NK-92 (cell line): Measurements from ENCODE around the gene CYB5R2.
"Not testable (repeated sequence)": the region's sequence is repeated elsewhere in the genome, so short reads cannot be mapped to it uniquely, and the experiment has no call there.

Source experiments
- DNase-seq: peaks from one replicate; lab custom pipeline; 2025; ENCODE audit not compliant: unreplicated experiment; lab: John Stamatoyannopoulos, UW

CYB5R2 gene

GRCh38 chr11:7670641-7671040, 2.7 kb downstream of the CYB5R2 start:
- DNase-seq: no peak

GRCh38 chr11:7668911-7669310, 4.4 kb downstream of the CYB5R2 start:
- DNase-seq: no peak

DNA sequence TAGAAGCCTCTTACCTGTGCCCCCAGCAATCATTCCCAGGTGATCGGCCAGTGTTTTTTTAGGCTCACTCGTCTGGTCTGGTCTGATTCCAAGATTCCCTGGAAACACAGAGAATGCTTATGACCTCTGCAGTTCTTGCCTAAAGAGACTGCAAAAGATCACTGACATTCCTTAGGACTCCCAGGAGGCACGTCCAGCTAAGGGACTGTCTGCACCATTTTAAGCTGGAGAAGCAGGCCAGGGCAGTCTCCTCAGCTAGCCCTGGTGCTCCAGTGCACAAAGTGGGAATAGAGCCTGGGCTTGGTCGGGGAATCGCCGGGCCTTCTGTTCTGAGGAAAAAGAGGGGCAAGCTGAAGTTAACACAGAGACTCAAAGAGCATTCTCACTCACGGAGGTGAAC, 4.8 kb downstream of the CYB5R2 start:
- DNase-seq: no peak

DNA sequence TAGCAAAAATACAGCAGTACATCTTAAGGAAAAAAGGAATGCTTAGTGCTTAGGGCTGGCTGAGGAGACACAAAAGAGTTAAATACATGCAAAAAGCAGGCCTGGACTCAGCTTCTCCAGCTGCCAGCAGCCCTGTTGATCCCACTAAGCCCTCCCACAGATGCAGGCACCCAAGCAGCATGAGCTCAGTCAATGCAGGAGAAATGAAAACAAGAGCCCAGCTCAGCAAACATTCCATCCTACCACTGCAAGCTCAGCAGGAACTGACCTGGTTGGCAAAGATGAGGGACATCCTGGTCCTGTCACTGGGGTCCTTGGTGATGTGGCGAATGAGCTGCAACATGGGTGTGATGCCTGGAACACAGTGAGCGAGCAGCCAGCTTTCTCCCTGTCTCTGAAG, 5.8 kb downstream of the CYB5R2 start:
- DNase-seq: no peak

DNA sequence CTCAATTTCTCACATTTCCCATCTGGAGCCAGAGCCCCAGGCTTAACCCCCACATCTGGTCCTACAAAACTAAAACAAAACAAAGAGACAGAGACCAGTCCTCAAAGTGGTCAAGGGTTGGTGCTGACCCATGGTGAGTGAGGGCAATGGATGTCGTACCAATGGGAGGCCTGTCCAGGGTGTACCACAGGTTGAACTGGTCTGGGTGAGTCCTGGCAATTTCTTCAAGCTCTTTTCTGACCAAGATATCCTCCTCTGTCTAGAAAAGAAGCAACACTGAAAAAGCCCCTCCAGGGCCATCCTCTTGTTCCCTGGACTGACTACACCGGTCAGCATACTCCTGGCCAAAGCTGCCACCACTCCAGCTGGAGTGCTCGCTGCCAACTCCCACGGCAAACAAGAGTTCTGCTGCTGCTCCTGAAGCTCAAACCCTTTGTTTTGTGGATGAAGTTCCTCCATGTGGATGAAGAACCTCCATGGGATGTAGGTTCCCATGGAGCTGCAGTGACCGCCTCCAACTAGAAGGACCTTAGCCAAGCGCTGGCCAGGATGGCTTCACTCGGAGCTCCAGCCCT, 6.9 kb downstream of the CYB5R2 start:
- no peak for DNase-seq

DNA sequence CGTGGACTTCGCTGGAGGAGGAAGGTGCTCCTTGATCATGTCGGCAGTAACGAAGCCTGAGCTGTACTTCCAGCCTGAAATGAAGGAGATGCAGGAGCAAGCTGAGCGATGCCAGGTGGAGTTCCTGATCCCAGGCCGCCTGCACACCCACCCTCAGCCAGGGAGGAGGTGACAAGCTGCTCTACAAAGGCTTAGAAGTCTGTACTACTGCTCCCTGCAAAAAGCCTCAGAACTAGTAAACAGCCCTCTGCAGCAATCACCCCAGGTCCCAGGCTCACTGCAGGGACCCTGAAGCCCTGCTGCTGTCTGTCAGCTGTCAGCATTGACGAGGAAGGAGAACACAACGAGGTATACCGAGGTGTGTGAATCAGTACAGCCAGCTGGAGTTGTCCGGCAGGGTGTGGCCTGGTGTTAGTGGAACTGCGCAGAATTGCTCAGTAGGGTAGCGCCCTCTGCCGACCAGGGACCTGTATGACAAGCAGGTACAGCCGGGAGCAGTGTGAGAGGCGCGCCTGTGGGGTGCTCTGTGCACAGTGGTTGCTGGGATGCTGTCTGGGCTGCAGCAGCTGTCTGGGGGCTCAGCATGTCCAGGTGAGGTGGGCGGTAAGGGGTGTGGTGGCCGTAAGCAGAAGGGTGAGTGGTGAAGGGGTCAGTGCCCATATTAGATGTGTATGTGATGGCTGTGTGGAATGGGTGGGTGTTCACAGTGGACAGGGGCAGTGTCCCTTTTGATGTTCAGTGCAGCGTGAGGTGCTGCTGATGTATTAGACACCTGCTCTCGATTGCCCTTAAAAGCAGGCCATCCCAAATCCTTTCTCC, 7.6 kb downstream of the CYB5R2 start:
- DNase-seq: no peak

- DNase-seq: no peak
Measured at GRCh38 chr11:7664867-7665266, 8.4 kb downstream of the CYB5R2 start.

GRCh38 chr11:7663531-7663930, 9.8 kb downstream of the CYB5R2 start:
- DNase-seq: not testable (repeated sequence)

DNA sequence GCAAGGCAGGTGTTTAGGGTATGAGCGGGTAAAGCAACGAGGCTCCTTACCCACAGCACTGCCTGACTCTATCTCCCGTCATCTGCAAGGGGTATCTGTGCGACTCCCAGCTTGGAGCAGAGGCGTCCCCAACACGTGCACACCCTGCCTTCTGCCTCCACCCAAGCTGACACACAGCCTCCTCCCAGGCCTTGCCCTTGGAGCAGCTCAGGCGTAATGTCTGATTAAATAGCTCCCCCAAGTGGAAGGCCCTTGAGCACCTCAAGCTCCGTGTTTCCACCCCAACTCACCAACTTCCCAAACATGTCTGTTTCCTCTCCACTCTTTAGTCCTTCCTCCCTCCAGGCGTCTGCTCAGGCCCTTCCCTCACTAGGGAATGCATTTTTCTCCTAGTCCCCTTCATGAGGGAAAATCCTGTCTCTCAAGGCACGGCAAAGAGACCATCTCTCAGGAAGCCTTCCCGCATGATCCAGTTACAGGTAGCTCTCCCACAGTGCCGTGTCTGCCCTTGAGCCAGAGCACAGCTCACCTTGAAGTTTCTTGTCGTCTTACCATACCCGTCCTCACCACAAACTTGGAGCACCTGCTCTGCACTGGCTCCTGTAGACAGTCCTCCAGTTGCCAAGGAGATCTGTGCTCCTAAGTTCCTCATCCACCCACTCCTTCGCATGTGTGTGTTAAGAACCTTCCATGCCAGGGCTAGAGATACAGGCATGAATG, 15.8 kb downstream of the CYB5R2 start:
- DNase-seq: no peak

DNA sequence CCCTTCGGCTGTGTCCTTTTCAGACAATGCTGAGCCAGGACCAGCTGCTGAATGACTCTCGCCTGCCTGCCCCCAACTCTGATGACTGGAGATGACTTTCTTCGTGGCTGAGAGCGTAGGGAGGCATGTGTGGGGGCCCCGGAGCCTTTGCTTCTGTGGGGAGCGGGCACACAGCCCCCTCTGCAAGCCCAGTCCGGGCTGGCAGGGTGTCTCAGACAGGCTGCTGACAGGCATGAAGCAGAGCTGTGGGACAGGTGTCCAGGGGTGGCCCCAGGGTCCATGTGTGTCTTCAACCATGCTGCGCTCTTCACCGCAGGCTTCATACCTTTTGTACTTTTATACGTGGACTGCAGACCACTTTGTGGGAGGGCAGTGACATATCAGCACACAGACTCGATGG, 16.6 kb downstream of the CYB5R2 start:
- no peak for DNase-seq

DNA sequence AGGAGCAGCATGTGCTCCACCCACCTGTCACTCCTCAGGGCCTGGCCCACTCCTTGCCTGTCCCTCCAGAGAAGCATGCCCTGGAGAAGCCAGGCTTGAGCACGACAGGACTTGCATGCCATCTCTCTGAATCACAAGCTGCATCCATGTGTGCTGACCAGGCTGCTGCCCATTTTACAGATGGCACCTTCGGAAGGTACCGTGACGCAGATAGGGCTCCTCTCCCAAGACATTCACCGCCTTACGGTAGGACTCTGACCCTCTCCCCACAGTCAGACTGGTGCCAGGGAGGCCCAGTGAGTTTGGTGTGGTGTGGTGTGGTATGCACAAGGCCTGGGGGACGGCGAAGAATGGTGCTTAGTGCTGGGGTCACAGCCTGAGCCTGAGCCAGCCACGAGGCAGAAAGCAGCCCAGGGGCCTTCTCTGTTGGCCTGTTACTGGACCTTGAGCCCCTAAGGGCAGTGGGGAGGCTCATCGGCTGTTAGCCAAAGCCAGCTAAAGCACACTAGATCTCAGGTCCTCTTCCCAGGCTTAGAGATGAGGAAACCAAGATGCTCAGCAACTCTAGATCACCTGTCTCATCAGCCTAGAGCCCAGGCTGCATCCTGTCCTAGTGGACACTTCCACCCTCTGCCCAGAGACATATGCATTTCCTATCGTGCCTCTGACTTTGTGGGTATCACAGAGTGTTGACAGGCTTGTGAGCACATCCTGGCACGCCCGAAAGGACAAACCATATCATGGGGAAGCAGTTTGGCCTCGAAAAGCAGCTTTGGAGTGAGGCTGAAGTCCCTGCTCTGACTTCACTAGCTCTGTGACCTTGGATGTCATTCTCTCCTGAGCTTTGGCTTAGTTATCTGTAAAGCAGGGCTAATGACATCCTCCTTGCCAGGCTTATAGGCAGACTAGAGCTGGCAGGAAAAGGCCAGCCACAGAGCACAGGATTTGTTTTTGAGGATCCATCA, 17.8 kb downstream of the CYB5R2 start:
- DNase-seq: no peak

DNA sequence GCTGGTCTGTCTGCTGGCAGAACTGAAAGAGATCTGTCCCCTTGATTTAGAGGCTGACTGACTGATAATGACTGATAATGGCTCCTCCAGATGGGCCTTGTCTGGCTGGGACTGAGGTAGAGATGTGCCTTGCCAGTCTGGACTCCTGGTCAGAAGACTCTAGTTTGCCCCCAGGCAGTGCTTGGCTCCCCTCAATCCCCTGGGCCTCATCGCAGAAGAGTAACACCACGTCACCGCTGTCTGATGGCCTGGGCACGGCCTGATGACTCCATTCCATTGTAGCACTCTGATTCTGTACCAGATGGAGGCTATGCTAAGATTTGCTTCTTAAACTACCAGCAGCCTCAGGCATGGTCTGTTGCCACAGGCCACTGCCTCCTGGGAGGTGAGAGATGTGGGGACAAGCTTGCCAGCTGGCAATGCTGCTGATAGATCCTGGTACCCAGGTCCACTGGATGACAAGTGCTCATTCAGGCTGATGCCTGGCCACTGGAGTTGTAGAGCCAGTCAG, 19.1 kb downstream of the CYB5R2 start:
- DNase-seq: no peak

GRCh38 chr11:7651700-7652099, 21.6 kb downstream of the CYB5R2 start:
- DNase-seq: no peak

DNA sequence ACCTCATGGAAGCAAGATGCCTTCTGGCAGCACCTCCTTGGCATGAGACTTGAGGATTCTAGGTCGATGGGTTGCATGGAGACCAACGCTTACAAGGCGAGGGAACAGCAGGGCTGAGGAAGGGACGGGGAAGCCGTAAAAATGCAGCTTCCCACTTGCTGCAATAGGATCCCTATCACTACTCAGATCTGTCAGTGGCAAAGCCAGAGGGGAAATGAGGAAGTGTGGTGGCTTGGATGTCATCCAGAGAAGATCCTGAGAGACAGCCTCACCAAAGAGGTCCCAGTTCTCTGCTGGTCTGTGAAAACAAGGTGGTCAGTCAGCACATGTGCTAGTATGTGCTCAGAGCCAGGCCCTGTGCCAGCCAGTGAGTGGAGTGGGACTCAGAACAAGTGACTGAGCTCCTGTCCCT, 22.2 kb downstream of the CYB5R2 start:
- DNase-seq: no peak

GRCh38 chr11:7648264-7648663, 25.0 kb downstream of the CYB5R2 start:
- no peak for DNase-seq

DNA sequence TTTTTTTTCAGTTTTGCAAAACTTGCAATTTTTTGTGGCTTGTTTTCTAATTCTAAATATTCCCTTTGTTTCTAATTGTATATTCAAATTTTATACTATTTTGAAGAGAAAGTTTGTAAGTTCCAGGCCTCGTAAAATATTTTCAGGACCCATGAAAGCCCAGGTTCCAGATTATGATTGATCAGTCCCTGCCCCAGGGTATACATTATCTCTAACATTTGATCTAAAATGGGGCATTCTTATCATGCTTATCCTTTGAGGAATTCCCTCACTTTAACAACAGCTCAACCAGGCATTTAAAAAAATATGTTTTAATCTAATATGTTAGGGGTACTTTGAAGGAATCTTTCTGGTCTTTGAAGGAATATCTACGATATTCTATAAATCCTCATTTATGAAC, 26.4 kb downstream of the CYB5R2 start:
- no peak for DNase-seq

GRCh38 chr11:7645206-7645605, 28.1 kb downstream of the CYB5R2 start:
- DNase-seq: no peak

- no peak for DNase-seq
Measured at GRCh38 chr11:7643314-7643713, 30.0 kb downstream of the CYB5R2 start.

GRCh38 chr11:7642747-7643146, 30.6 kb downstream of the CYB5R2 start:
- DNase-seq: no peak

- DNase-seq: no peak
Measured at GRCh38 chr11:7640816-7641215, 32.5 kb downstream of the CYB5R2 start.

DNA sequence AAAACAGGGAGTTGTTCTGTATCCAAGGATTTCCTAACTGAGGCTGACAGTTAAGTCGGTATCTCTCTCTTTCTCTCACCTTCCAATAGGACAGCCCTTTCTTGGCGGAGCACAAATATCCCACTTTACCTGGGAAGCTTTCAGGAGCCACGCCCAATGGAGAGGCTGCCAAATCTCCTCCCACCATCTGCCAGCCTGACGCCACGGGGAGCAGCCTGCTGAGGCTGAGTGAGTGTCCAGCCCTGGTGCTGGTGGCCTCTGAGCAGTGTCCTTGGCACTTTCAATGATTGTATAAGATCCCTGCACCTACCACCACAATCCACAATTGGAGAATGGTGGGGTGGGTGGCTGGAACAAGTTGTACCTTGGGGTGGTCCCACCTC, 33.7 kb downstream of the CYB5R2 start:
- no peak for DNase-seq
